Measurements from ENCODE around the gene RNF125.

The RNF125 gene

DNA sequence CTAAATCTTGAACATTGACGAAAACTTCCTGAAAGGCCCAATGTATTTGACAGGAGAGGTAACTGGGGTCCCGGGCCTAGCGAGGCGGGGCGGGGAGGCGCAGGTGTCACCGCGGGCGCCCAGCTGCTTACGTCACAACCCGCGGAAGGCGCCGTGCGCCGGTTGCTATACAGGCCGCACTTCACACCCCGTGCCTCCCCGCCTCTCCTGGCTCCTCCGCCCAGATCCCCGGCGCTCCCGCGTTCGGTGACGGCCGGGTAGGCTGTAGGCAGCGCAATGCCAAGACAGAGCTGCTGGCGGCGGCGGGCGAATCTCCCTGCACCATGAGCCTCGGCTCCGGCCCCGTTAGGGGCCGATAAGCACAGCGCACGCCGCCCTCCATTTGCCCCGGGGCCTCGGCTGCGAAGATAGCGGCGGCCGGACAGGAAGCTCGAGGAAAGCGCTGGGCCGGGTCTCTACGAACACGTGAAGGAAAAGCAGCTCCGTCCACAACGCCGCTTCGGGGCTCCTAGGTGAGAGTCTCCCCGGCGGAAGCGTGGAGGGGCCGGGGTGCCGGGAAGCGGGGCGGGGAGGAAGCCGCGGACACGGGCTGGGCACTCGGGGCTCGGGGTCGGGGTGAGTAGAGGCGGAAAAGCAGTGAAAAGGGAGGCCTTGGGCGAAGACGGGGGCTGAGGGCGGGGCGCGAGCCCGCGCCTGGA is 73.2 kb downstream of the RNF125 start, which contains the start of gene RNF138:
Gene RNF138, plus strand, starts transcription at position 151 of the 698 bp plus-strand sequence. CDS start 903 bp downstream, outside the sequence.
- DNase-seq = peak; percentile 95

DNA sequence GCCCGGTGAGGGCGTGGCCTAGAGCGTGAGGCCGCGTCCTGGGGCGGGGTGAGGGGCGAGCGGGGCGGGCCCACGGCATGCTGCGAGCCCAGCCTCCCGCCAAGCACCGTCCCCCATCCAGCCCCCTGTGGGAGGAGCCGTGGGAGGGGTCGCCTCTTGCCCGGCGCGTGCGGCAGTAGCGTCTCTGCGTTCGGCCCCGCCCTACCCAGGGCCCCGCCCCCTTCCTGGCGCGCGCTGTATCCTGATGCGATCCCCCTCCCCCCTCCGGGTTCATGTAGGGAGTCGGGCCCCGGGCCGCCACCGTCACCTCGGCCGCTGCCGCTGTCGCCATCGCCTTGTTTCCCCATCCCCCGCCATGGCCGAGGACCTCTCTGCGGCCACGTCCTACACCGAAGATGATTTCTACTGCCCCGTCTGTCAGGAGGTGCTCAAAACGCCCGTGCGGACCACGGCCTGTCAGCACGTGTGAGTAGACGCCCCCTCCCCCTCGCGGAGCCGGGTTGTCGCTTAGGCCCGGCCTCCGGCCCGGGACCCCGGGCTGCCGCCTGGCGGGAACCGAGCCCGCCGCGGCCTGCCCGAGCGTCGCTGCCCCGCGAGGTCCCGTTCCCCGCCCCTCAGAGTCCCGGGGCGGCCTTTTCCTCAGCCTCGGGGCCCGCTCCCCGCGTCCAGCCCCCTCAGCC is 73.9 kb downstream of the RNF125 start:
- peak; percentile 97 for DNase-seq

DNA sequence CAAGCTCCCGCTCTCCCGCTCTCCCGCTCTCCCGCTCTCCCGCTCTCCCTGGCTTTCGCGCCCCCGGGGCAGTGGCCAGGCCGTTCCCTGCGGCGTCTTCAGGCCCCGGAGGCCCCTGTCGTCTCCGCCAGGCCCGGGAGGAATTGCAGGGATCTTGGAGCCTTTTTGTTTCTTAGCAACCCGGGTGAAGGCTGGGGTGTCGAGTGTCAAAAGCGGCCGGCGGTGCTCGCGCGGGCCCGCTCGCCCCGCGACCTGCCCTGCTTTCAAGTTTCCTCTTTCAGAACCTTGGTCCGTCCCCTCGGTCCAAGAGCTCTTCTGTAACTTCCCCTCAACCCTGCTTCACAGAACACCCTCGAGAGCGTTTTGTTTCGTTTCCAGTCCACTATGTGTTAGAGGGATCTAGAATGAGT is 74.5 kb downstream of the RNF125 start:
- peak; percentile 61 for DNase-seq

DNA sequence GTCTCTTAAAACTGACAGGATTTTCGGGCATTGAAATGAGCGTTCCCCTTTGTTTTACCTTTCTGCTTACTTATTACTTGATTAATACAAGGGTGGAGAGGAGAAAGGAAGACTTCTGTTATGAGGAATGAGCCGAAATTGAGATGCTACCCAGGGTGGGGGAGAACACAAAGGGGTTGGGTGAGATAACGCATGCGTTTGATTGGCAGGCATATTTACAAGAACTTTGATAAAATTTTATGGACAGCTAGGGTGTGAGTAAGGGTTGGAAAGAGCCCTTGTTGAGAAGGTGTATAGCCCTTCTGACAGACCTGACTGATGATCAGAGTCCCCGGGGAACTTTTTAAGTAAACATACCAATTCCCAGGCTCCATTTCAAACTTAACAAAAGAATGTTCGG is 74.9 kb downstream of the RNF125 start:
- DNase-seq = peak; percentile 42

DNA sequence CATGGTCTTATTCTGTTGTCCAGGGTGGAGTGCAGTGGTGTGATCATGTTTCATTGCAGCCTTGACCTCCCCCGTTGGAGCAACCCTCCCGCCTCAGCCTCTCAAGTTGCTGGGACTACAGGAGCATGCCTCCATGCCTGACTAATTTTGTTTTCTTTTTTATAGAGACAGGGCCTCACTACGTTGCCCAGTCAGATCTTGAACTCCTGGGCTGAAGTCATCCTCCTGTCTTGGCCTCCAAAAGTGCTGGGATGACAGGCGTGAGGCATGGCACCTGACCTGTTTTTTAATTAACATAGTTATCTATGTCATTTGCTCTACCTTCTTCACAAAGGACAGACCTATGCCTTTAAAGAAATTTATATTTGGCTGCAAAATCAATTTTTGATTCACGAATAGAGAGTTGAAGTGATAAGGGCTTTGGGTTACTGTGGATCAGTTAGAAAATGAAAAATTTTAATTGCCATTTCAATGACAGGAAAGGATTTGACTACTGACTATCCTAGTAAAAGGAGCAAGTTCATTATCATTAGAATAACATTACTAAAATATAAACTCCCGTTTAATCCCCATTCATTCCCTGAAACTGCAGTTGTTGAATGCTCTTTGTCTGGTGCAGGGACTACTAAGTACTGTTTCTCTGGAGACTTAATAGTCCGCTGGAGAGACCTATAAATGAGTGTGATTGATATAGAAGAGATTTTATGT is 76.7 kb downstream of the RNF125 start:
- no peak for DNase-seq

DNA sequence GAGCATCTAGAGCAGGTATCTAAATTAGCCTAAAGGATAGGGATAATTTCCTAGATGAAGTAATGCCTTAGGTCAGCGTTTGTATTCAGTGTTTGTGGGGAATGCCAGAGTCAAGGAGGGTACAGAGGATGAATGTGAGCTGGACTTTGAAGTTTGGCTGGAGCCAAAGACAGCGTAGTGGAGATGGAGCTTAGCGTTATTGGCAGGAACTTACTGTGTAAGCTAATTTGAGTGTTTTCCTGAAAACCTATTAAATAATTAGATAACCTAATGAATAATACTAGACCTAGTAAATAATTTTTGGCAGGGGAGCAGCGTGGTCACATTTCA is 77.2 kb downstream of the RNF125 start:
- no peak for DNase-seq

DNA sequence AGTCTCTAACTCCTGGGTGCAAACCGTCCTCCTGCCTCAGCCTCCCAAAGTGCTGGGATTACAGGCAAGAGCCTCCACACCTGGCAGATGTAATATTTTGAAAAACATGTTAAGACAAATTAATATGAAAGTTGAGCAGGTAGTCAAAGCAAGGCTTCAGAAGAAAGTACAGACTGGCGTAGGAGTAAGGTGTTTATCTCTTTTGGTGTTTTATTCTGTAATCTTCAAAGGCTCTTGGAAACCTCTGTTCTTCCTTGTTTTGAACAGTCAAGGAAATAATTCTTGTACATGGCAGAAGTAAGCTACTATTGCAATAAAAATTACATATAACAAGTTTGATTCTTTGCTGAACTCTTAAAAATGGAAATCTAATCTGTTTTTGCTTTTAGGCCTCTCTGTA is 78.3 kb downstream of the RNF125 start:
- no peak for DNase-seq

DNA sequence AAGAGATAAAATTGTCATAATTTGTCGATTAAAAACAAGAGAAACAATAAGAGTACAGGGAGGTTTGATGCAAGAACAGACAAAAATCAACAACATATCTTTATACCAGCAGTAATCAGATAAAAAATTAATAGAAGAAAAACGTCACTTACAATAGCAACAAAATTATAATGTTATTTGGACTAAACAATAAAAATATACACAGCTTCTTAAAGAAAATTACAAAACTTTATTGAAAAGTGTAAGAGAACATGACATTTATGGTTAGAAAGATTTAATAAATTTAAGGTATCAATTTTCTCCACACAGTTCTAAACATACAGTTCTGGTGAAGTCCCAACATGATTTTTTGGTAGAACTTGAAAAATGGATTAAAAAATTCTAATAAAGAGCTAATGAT is 85.9 kb downstream of the RNF125 start:
- no peak for DNase-seq

DNA sequence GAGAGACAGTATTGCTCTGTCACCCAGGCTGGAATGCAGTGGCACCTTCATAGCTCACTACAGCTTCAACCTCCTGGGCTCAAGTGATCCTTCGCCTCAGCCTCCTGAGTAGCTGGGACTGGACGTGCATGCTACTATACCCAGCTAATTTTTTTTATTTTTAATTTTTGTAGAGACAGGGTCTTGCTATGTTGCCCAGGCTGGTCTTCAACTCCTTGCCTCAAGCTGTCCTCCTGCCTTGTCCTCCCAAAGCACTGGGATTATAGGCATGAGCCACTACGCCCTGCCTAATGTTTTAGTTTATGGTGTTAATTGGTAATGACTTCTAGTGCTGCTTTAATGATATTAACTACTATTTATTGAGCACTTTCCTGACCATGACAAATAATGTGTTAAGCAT is 91.4 kb downstream of the RNF125 start:
- no peak for DNase-seq

DNA sequence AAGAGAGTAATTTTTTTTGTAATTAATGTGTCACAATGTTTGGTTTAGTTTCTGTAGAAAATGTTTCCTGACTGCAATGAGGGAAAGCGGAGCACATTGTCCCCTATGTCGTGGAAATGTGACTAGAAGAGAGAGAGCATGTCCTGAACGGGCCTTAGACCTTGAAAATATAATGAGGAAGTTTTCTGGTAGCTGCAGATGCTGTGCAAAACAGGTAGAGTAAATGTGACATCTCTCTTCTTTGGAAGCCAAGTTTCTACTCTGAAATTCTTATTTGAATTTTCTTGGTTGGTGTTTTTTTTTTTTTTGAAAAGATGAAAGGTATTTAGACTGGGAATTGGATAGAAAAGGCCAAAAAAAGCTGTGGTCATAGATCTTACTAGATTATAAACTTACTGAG is 93.1 kb downstream of the RNF125 start:
- DNase-seq = no peak

DNA sequence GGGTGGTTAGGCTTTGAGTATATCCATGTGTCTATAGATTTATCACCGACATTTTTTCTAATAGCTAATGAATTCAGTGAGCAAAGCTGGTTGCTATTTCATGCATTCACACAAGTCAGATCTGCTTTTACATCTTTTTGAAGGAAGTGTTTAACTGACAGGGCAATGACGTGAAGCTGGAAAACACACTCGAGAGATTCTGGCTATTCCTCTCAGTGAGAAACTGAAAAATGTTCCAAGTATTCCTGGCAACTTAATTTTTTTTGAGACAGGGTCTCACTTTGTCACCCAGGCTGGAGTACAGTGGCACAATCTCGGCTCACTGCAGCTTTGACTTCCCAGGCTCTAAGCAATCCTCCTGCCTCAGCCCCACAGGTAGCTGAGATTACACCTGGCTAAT is 94.2 kb downstream of the RNF125 start:
- DNase-seq = no peak

DNA sequence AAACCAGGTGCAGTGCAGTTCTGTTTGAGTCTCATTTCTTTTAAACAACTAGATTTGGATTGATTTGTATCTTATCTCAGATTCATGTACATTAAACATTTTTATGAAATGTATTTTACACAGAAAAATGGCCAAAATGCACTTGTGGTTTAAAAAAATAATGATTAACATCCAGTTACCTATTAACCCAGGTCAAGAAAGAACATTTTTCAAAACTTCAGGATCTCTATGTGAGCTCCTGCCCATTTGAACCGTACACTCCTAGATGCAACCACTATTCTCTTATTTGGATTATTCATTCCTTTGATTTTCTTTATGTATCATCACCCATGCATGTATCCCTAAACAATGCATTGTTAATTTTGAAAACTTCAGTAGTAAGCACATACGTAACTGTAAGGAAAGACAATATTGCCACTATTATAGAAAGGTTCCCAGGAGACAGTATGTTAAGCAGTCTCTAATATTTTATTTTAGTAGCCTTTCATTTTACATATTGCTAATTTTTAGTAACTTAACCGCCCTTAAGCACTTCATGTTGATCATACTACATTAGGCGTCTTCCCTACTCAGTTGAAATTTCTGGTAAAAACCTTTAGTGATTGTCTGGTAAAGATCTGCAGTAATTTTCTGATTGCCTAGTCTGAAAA is 95.8 kb downstream of the RNF125 start:
- no peak for DNase-seq

DNA sequence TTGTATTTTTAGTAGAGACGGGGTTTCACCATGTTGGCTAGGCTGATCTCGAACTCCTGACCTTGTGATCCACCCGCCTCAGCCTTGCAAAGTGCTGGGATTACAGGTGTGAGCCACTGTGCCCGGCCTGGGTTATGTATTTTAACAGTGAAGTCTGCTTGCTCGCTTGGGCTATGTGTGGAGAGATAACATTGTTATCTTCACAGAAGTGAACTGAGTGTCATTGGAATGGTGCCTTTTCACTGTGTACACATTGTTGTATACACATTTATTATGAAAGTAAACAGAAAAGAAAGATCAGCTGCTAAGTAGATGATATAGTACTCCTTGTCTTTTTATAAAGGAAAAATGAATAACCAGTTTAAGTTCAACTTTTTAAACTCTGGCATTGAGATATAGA is 103.4 kb downstream of the RNF125 start:
- peak; percentile 25 for DNase-seq
